Measurements from ENCODE around the gene SPATA17.

DNA sequence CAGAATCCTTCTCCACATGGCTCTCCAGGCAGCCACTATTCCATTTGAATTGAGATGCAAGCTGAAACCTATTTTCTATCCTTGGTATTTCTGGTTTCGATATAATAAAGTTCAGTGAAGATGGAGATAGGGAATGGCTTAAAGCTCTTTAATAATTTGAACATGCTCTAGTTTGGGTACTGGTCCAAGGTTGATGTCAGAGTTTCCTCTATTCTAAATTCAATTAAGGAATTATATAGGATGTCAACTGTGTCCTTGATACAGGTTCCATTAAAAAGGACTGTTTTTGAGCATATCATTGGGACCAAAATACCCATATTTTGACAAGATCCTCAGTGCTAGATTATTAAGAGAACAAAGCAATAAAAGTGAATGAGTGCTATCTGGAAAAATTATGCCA, 245.3 kb downstream of the SPATA17 start:
- TF ChIP-seq, protein P1, sequence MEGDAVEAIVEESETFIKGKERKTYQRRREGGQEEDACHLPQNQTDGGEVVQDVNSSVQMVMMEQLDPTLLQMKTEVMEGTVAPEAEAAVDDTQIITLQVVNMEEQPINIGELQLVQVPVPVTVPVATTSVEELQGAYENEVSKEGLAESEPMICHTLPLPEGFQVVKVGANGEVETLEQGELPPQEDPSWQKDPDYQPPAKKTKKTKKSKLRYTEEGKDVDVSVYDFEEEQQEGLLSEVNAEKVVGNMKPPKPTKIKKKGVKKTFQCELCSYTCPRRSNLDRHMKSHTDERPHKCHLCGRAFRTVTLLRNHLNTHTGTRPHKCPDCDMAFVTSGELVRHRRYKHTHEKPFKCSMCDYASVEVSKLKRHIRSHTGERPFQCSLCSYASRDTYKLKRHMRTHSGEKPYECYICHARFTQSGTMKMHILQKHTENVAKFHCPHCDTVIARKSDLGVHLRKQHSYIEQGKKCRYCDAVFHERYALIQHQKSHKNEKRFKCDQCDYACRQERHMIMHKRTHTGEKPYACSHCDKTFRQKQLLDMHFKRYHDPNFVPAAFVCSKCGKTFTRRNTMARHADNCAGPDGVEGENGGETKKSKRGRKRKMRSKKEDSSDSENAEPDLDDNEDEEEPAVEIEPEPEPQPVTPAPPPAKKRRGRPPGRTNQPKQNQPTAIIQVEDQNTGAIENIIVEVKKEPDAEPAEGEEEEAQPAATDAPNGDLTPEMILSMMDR (IDR thresholded peaks at IDR 0.05): no peak
- TF ChIP-seq POLR2A (IDR thresholded peaks at IDR 0.05): no peak

Measured in heart left ventricle (tissue), 13 donors.